B cell (primary cell): ENCODE results near the gene NOP53.

Experiments used
- CTCF ChIP-seq: fragments of 200-600 bp; IDR thresholded peaks from one replicate; pipeline ENCODE4 v1.8.0; 2022; ENCODE audit warnings: antibody characterized with exemption, mild to moderate bottlenecking
- EZH2 ChIP-seq: IDR thresholded peaks from 2 replicates; pipeline ENCODE4 v1.6.1; 2012; ENCODE audit warnings: borderline replicate concordance, low read depth, mild to moderate bottlenecking, moderate library complexity, low read length; ENCODE audit not compliant: insufficient read depth, poor library complexity, severe bottlenecking

GRCh38 chr19:47704656-47705055 lies 40.7 kb upstream of the NOP53 start:
- TF ChIP-seq CTCF (no peak), EZH2 (no peak)
